ENCODE results near the gene ETV3. TPM values are rescaled to one million over a fixed set of nuclear protein-coding genes. Genes with fewer than 3 reads are reported as not detected.

ETV3 gene
- total RNA-seq, 1 experiment from 2014 or later: 21.2 TPM

GRCh38 chr1:157158967-157159366 lies 20.8 kb upstream of the ETV3 start:
- Histone ChIP-seq H3K4me2 (ENCODE audit: low read length) (no peak overlapping the region), H3K27ac (ENCODE audit: low read depth, low read length) (no peak overlapping the region), H3K79me2 (ENCODE audit: insufficient read depth, low read length) (no peaks in the 10 kb centered on the region), H3K9me2 (ENCODE audit: insufficient read depth) (no peaks in the 10 kb centered on the region), H3K36me3 (ENCODE audit: control insufficient read depth in 1 of 2, insufficient read depth in 2 of 2, low read length in 2 of 2) (no peaks in the 10 kb centered on the region), H4K20me1 (ENCODE audit: insufficient read depth) (no peaks in the 10 kb centered on the region), H3K27me3 (ENCODE audit: insufficient read depth, low read length) (no peaks in the 10 kb centered on the region), H3K4me1 (ENCODE audit: control insufficient read depth in 1 of 2, insufficient read depth in 2 of 2, low read length in 2 of 2) (peaks cover 8 to 33% of the 10 kb centered on the region in 2 experiments; a peak in 3 of 4 replicates), H3K9ac (ENCODE audit: low read length) (no peak overlapping the region), H3K4me3 (replicated peaks in 1 of 2; ENCODE audit: low read depth in 1 of 2, low read length in 2 of 2) (no peak overlapping the region), H2AFZ (ENCODE audit: low read depth, low read length, poor library complexity, severe bottlenecking) (no peak overlapping the region), H3K9me3 (ENCODE audit: control insufficient read depth in 1 of 2, insufficient read depth in 1 of 2, low read depth in 1 of 2, low read length in 2 of 2) (no peaks in the 10 kb centered on the region)
- TF ChIP-seq POLR2A (IDR thresholded peaks at IDR 0.05; ENCODE audit: borderline replicate concordance, extremely low read depth, insufficient read depth, insufficient read length): no peak
- TF ChIP-seq YY1 (IDR thresholded peaks at IDR 0.05; ENCODE audit: extremely low read depth, insufficient replicate concordance, low read depth, low read length): no peak
- no peak for TF ChIP-seq TCF7L2 (IDR thresholded peaks at IDR 0.05; ENCODE audit: borderline replicate concordance, extremely low read depth, insufficient read depth, insufficient read length)
- no peak for TF ChIP-seq MAX (IDR thresholded peaks at IDR 0.05)
- no peak for TF ChIP-seq RAD21 (IDR thresholded peaks at IDR 0.05; ENCODE audit: low read depth)
- no peak for TF ChIP-seq CTCF (IDR thresholded peaks at IDR 0.05 in 2 of 3, conservative IDR thresholded peaks at IDR 0.05 in 1 of 3; ENCODE audit: borderline replicate concordance in 1 of 3, insufficient read depth in 1 of 3, low read depth in 2 of 3, low read length in 2 of 3)
- no peak for TF ChIP-seq EZH2 (IDR thresholded peaks at IDR 0.05)
- TF ChIP-seq REST (IDR thresholded peaks at IDR 0.05; ENCODE audit: low read depth): no peak
- no peak for TF ChIP-seq ZFX (IDR thresholded peaks at IDR 0.05)
- TF ChIP-seq ZBTB33 (IDR thresholded peaks at IDR 0.05; ENCODE audit: extremely low read depth, insufficient replicate concordance, low read length): no peak
- no peak for TF ChIP-seq EGR1 (IDR thresholded peaks at IDR 0.05; ENCODE audit: low read depth)
- TF ChIP-seq ELF1 (IDR thresholded peaks at IDR 0.05; ENCODE audit: borderline replicate concordance, low read depth): no peak
- TF ChIP-seq SIN3A (IDR thresholded peaks at IDR 0.05; ENCODE audit: low read depth): no peak
- TF ChIP-seq JUND (IDR thresholded peaks at IDR 0.05): no peak
- no peak for TF ChIP-seq FOSL1 (IDR thresholded peaks at IDR 0.05; ENCODE audit: low read depth)
- no peak for TF ChIP-seq ATF3 (IDR thresholded peaks at IDR 0.05)
- no peak for TF ChIP-seq EZH2phosphoT487 (IDR thresholded peaks at IDR 0.05; ENCODE audit: borderline replicate concordance)
- ChIA-PET POLR2A (no interaction called here), RAD21 (ENCODE audit: low non-redundant PET in 1 of 2, low total read pairs in 2 of 2, uncharacterized antibody in 2 of 2, unreplicated experiment in 2 of 2) (no interaction called here), CTCF (interaction anchor here (5.8 kb wide), 1 partner anchor 68 kb away, joined by 140 read pairs; no protein-coding TSS in a partner anchor)
- BruUV-seq (replicated peaks): no TSS peak
- intact Hi-C loops (cut with micrococcal nuclease): no loop called here
- DNase-seq (ENCODE audit: low read depth, low spot score) (no peak), ATAC-seq (no peak)
